Measurements from ENCODE around the gene VIPR2. TPM values are rescaled to one million over a fixed set of nuclear protein-coding genes. Genes with fewer than 3 reads are reported as not detected.
"Not testable (repeated sequence)": the region's sequence is repeated elsewhere in the genome, so short reads cannot be mapped to it uniquely, and the experiment has no call there.

Gene VIPR2
- total RNA-seq, 1 experiment from 2014 or later: not detected

GRCh38 chr7:159000070-159000469, 144.6 kb downstream of the VIPR2 start:
- no peak overlapping the region for H3K27ac Mint-ChIP-seq (ENCODE audit: low read depth, unreplicated experiment)
- no peaks in the 10 kb centered on the region for H3K9me3 Mint-ChIP-seq (ENCODE audit: unreplicated experiment)
- no TSS peak for BruUV-seq (replicated peaks)
- no peak for DNase-seq (ENCODE audit: unreplicated experiment)
- TF ChIP-seq, protein P1, sequence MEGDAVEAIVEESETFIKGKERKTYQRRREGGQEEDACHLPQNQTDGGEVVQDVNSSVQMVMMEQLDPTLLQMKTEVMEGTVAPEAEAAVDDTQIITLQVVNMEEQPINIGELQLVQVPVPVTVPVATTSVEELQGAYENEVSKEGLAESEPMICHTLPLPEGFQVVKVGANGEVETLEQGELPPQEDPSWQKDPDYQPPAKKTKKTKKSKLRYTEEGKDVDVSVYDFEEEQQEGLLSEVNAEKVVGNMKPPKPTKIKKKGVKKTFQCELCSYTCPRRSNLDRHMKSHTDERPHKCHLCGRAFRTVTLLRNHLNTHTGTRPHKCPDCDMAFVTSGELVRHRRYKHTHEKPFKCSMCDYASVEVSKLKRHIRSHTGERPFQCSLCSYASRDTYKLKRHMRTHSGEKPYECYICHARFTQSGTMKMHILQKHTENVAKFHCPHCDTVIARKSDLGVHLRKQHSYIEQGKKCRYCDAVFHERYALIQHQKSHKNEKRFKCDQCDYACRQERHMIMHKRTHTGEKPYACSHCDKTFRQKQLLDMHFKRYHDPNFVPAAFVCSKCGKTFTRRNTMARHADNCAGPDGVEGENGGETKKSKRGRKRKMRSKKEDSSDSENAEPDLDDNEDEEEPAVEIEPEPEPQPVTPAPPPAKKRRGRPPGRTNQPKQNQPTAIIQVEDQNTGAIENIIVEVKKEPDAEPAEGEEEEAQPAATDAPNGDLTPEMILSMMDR (IDR thresholded peaks at IDR 0.05; ENCODE audit: unreplicated experiment): no peak
- intact Hi-C loops (cut with micrococcal nuclease): no loop called here
- ChIA-PET POLR2A (no interaction called here), CTCF (interaction anchor here (1.1 kb wide), 1 partner anchor 23 kb away, joined by 4 read pairs; no protein-coding TSS in a partner anchor)
- H3K4me1 Mint-ChIP-seq (ENCODE audit: insufficient read depth, unreplicated experiment): no peaks in the 10 kb centered on the region
- H3K36me3 Mint-ChIP-seq (ENCODE audit: insufficient read depth, unreplicated experiment): peaks cover 6% of the 10 kb centered on the region
- no peaks in the 10 kb centered on the region for H3K27me3 Mint-ChIP-seq (ENCODE audit: insufficient read depth, unreplicated experiment)
- no peak overlapping the region for H3K4me3 Mint-ChIP-seq (ENCODE audit: unreplicated experiment)

DNA sequence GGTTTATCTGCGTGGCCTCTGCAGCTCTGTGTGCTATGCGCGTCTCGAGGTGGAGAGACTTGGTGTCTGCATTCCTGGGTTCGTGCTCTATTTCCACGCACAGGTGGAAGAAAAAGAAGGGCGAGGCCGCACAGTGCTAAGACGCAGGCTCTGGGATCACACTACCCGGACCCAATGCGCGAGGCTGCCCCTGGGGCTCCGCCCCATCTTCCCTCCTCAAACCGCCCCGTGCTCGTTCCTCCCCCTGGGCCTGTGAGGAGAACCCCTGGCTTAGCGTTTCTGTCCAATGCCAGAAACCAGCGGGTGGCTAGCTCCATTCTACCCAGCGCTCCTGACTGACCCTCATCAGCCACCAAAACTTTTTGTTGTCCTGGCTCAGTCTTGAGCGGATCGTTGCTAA, 145.2 kb downstream of the VIPR2 start:
- Mint-ChIP-seq H3K27ac (ENCODE audit: low read depth, unreplicated experiment) (no peak overlapping the region), H3K36me3 (ENCODE audit: insufficient read depth, unreplicated experiment) (peaks cover 6% of the 10 kb centered on the region), H3K4me1 (ENCODE audit: insufficient read depth, unreplicated experiment) (no peaks in the 10 kb centered on the region), H3K9me3 (ENCODE audit: unreplicated experiment) (no peaks in the 10 kb centered on the region), H3K4me3 (ENCODE audit: unreplicated experiment) (no peak overlapping the region), H3K27me3 (ENCODE audit: insufficient read depth, unreplicated experiment) (no peaks in the 10 kb centered on the region)
- DNase-seq (ENCODE audit: unreplicated experiment): no peak
- POLR2A ChIA-PET: no interaction called here
- TF ChIP-seq, protein P1 (IDR thresholded peaks at IDR 0.05; ENCODE audit: unreplicated experiment): no peak
- intact Hi-C loops (cut with micrococcal nuclease): no loop called here
- CTCF ChIA-PET: interaction anchor here (1.1 kb wide), 1 partner anchor 22 kb away, joined by 4 read pairs; no protein-coding TSS in a partner anchor
- no TSS peak for BruUV-seq (replicated peaks)

GRCh38 chr7:158998261-158998660, 146.4 kb downstream of the VIPR2 start:
- H3K27ac Mint-ChIP-seq (ENCODE audit: low read depth, unreplicated experiment); DNase-seq (ENCODE audit: unreplicated experiment); H3K9me3 Mint-ChIP-seq (ENCODE audit: unreplicated experiment); H3K27me3 Mint-ChIP-seq (ENCODE audit: insufficient read depth, unreplicated experiment); POLR2A ChIA-PET; intact Hi-C loops (cut with micrococcal nuclease); H3K36me3 Mint-ChIP-seq (ENCODE audit: insufficient read depth, unreplicated experiment); H3K4me3 Mint-ChIP-seq (ENCODE audit: unreplicated experiment); BruUV-seq (replicated peaks); H3K4me1 Mint-ChIP-seq (ENCODE audit: insufficient read depth, unreplicated experiment); CTCF ChIA-PET: not testable (repeated sequence)

- TF ChIP-seq, protein P1 (IDR thresholded peaks at IDR 0.05; ENCODE audit: unreplicated experiment): no peak
- ChIA-PET POLR2A (no interaction called here), CTCF (no interaction called here)
- Mint-ChIP-seq H3K27me3 (ENCODE audit: insufficient read depth, unreplicated experiment) (no peaks in the 10 kb centered on the region), H3K4me3 (ENCODE audit: unreplicated experiment) (no peak overlapping the region), H3K27ac (ENCODE audit: low read depth, unreplicated experiment) (no peak overlapping the region), H3K9me3 (ENCODE audit: unreplicated experiment) (no peaks in the 10 kb centered on the region), H3K36me3 (ENCODE audit: insufficient read depth, unreplicated experiment) (peaks cover 6% of the 10 kb centered on the region), H3K4me1 (ENCODE audit: insufficient read depth, unreplicated experiment) (no peaks in the 10 kb centered on the region)
- DNase-seq (ENCODE audit: unreplicated experiment): no peak
- BruUV-seq (replicated peaks): no TSS peak
- intact Hi-C loops (cut with micrococcal nuclease): no loop called here
Observed at GRCh38 chr7:158997471-158997870, 147.2 kb downstream of the VIPR2 start.

DNA sequence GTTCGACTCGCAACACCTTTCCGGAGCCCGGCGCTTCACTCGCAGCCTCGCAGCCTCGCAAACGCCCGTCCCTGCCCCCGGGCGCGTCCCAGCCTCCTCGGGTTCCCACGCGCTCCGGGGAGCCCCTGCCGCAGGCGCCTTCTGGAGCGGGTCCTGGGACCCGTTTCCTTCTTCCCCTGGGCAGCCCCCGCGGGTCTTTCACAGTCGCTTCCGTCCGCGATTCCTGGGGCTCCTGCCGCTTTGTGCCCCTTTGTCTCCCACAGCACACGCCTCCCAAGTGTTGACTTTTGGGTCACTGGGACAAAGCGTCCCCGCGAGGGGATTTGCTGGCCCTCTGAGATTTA, 147.6 kb downstream of the VIPR2 start:
- TF ChIP-seq, protein P1 (IDR thresholded peaks at IDR 0.05; ENCODE audit: unreplicated experiment): no peak
- H3K36me3 Mint-ChIP-seq (ENCODE audit: insufficient read depth, unreplicated experiment): peaks cover 6% of the 10 kb centered on the region
- no peaks in the 10 kb centered on the region for H3K27me3 Mint-ChIP-seq (ENCODE audit: insufficient read depth, unreplicated experiment)
- intact Hi-C loops (cut with micrococcal nuclease): no loop called here
- H3K9me3 Mint-ChIP-seq (ENCODE audit: unreplicated experiment): no peaks in the 10 kb centered on the region
- ChIA-PET POLR2A (no interaction called here), CTCF (no interaction called here)
- no peak overlapping the region for H3K27ac Mint-ChIP-seq (ENCODE audit: low read depth, unreplicated experiment)
- no TSS peak for BruUV-seq (replicated peaks)
- no peak for DNase-seq (ENCODE audit: unreplicated experiment)
- no peak overlapping the region for H3K4me3 Mint-ChIP-seq (ENCODE audit: unreplicated experiment)
- H3K4me1 Mint-ChIP-seq (ENCODE audit: insufficient read depth, unreplicated experiment): no peaks in the 10 kb centered on the region
